K562 treated with DMSO at 1 percent for 4 hours (cell line): ENCODE results near the gene PTPRF. TPM values are rescaled to one million over a fixed set of nuclear protein-coding genes. Genes with fewer than 3 reads are reported as not detected.

Experiments used
- total RNA-seq: library from RNA; unstranded; fragments of 300-600 nt; gene quantifications from 2 replicates; pipeline ENCODE4 v1.2.3, GENCODE V29; 2022; ENCODE audit not compliant: insufficient read depth

The PTPRF gene
- 2.1 TPM in 2 replicates for total RNA-seq

DNA sequence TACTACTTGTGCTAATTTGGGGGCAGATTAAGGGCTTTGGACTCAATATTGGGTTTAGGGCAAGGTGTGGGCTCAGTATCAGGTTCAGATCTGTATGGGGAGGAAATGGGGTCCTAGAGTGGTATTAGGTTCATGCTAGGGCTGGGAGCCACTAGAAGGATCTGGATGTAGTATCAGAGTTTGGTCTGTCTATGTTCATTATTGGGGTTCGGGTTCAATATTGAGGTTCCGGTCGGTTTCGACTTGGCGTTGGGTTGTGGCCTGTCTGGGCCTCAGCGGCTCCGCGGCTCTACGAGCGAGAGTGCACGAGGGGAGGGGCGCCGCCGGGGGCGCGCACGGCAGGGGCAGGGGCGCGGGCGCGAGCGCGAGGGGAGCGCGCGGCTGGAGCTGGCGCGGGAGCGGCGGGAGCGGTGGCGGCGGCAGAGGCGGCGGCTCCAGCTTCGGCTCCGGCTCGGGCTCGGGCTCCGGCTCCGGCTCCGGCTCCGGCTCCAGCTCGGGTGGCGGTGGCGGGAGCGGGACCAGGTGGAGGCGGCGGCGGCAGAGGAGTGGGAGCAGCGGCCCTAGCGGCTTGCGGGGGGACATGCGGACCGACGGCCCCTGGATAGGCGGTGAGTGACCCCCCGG is at the start of gene PTPRF:
TSS of gene PTPRF (plus strand) at position 401 of the 624 bp plus-strand sequence. CDS start 14,193 bp downstream, outside the sequence.

Other genes with a start within 250 kb of the PTPRF start
- gene C1orf210, start 245.3 kb upstream of the PTPRF start, total RNA-seq: not detected in 2 replicates
- gene TIE1, start 229.9 kb upstream of the PTPRF start, total RNA-seq: not detected in 2 replicates
- gene MPL, start 193.1 kb upstream of the PTPRF start, total RNA-seq: not detected in 2 replicates
- 131 and 137 TPM in 2 replicates for gene CDC20, start 171.9 kb upstream of the PTPRF start, total RNA-seq
- gene ELOVL1, start 162.9 kb upstream of the PTPRF start, total RNA-seq: 87.0 and 121 TPM in 2 replicates
- gene MED8, start 141.1 kb upstream of the PTPRF start, total RNA-seq: 47.2 and 48.6 TPM in 2 replicates
- gene SZT2, start 141.0 kb upstream of the PTPRF start, total RNA-seq: 13.9 and 21.8 TPM in 2 replicates
- 6.8 and 8.5 TPM in 2 replicates for gene HYI, start 77.0 kb upstream of the PTPRF start, total RNA-seq
- gene KDM4A, start 119.3 kb downstream of the PTPRF start, total RNA-seq: 41.3 and 43.8 TPM in 2 replicates
- gene ST3GAL3, start 176.7 kb downstream of the PTPRF start, total RNA-seq: 13.7 and 25.8 TPM in 2 replicates